Breast epithelium (tissue), 3 donors: ENCODE data around the gene SEC61A1.

Source experiments
- POLR2A ChIP-seq: fragments of 450-650 bp; IDR thresholded peaks from one replicate; pipeline ENCODE4 v1.6.1; 2016; ENCODE audit warnings: antibody characterized with exemption, mild to moderate bottlenecking, moderate library complexity
- TF ChIP-seq, protein P1 (sequence below), 3 donors: fragments of 450-650 bp; IDR thresholded peaks; one replicate each; pipeline ENCODE4 v1.5.1; 2016 to 2017; ENCODE audit warnings: antibody characterized with exemption in 3 of 3, mild to moderate bottlenecking in 3 of 3, moderate library complexity in 3 of 3

DNA sequence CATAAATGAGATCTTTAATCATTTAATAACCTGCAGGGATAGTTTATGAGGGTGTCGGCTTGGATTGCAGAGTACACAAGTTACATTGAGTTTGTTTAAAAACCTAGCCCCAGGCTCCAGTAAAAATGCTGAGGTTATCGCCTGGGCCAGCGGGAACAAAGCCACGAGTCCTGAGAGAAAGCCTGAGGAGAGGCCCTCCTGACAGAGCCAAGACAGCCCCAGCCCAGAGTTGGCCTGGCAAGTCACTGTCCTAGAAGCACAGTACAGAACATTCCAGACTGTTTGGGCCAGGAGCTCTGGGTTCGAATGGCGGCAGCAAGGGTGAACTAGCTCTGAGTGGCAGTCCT, 32.4 kb downstream of the SEC61A1 start:
- TF ChIP-seq, protein P1, sequence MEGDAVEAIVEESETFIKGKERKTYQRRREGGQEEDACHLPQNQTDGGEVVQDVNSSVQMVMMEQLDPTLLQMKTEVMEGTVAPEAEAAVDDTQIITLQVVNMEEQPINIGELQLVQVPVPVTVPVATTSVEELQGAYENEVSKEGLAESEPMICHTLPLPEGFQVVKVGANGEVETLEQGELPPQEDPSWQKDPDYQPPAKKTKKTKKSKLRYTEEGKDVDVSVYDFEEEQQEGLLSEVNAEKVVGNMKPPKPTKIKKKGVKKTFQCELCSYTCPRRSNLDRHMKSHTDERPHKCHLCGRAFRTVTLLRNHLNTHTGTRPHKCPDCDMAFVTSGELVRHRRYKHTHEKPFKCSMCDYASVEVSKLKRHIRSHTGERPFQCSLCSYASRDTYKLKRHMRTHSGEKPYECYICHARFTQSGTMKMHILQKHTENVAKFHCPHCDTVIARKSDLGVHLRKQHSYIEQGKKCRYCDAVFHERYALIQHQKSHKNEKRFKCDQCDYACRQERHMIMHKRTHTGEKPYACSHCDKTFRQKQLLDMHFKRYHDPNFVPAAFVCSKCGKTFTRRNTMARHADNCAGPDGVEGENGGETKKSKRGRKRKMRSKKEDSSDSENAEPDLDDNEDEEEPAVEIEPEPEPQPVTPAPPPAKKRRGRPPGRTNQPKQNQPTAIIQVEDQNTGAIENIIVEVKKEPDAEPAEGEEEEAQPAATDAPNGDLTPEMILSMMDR (IDR thresholded peaks at IDR 0.05): no peak
- TF ChIP-seq POLR2A: no peak
